Gastroesophageal sphincter (tissue), 3 donors: ENCODE data around the gene SLC16A9.

Experiments
- EP300 ChIP-seq: sonication (generic); formaldehyde crosslinking; IDR thresholded peaks from one replicate; pipeline ENCODE4 v1.6.1; 2017; ENCODE audit warnings: antibody characterized with exemption, mild to moderate bottlenecking
- POLR2A ChIP-seq, 2 donors: fragments of 450-650 bp; IDR thresholded peaks; one replicate each; pipeline ENCODE4 v1.6.1; 2017; ENCODE audit warnings: antibody characterized with exemption in 2 of 2, mild to moderate bottlenecking in 2 of 2, moderate library complexity in 1 of 2
- TF ChIP-seq, protein P1 (sequence below), 4 experiments: fragments of 200-600 bp in 2 of 4; fragments of 450-650 bp in 2 of 4; sonication (generic) in 1 of 4; IDR thresholded peaks; one replicate each; pipeline ENCODE4 v1.5.1; 2017 to 2019; ENCODE audit warnings: antibody characterized with exemption in 4 of 4, mild to moderate bottlenecking in 2 of 4, moderate library complexity in 2 of 4

DNA sequence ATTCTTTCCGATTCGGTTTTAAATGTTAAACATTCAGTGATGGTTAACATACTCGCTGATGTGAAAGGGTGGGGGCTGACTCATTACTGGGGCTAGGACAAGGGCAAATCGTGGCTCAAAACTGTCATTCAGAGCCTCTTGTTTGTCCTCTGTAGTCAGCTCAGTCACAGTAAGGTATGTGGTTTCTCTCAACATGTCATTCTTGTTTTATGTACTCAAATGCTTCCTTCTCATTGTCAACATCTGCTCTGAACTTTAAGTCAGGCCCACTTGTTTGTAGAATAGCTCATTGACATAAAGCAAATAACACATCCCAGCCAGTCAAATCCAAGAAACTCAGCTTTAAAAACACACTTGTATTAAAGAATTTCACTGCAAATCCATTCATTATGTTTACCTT is 7.3 kb downstream of the SLC16A9 start:
- TF ChIP-seq, protein P1, sequence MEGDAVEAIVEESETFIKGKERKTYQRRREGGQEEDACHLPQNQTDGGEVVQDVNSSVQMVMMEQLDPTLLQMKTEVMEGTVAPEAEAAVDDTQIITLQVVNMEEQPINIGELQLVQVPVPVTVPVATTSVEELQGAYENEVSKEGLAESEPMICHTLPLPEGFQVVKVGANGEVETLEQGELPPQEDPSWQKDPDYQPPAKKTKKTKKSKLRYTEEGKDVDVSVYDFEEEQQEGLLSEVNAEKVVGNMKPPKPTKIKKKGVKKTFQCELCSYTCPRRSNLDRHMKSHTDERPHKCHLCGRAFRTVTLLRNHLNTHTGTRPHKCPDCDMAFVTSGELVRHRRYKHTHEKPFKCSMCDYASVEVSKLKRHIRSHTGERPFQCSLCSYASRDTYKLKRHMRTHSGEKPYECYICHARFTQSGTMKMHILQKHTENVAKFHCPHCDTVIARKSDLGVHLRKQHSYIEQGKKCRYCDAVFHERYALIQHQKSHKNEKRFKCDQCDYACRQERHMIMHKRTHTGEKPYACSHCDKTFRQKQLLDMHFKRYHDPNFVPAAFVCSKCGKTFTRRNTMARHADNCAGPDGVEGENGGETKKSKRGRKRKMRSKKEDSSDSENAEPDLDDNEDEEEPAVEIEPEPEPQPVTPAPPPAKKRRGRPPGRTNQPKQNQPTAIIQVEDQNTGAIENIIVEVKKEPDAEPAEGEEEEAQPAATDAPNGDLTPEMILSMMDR (IDR thresholded peaks at IDR 0.05), result no peak
- TF ChIP-seq EP300, result no peak
- no peak for TF ChIP-seq POLR2A (IDR thresholded peaks at IDR 0.05)
